Hepatocyte (in vitro differentiated cells): Measurements from ENCODE around the gene DTX1.

Experiments used
- CTCF ChIP-seq: fragments of 200-600 bp; sonication (generic); IDR thresholded peaks from 2 replicates; pipeline ENCODE4 v1.5.1; 2016; ENCODE audit warnings: antibody characterized with exemption, mild to moderate bottlenecking; ENCODE audit not compliant: poor library complexity
- EZH2 ChIP-seq: fragments of 200-600 bp; sonication (generic); IDR thresholded peaks from 2 replicates; pipeline ENCODE4 v1.6.1; 2016; ENCODE audit warnings: antibody characterized with exemption, mild to moderate bottlenecking, borderline replicate concordance

GRCh38 chr12:113055594-113056380 lies 743 bp upstream of the DTX1 start:
- TF ChIP-seq CTCF (no peak), EZH2 (no peak)
